Measurements from ENCODE around the gene CCDC142.

GRCh38 chr2:74489906-74490305 lies 7.1 kb upstream of the CCDC142 start:
- TF ChIP-seq POLR2A (IDR thresholded peaks at IDR 0.05): no peak
- TF ChIP-seq CTCF (IDR thresholded peaks at IDR 0.05): no peak

Measured in uterus (tissue), 2 donors.